OCI-LY7 (cell line): ENCODE measurements around the gene CREB3L1. TPM values are rescaled to one million over a fixed set of nuclear protein-coding genes. Genes with fewer than 3 reads are reported as not detected.

Experiments
- BruUV-seq: library from RNA; stranded (reverse); fragments of 400-500 nt; replicated peaks from 2 replicates; lab custom pipeline; 2021; lab: Mats Ljungman, UMichigan
- CTCF ChIA-PET: fragments of 300-600 bp; sonication (Branson Sonifier 250); formaldehyde crosslinking; loops from one replicate; lab custom pipeline; 2022; ENCODE audit warnings: antibody characterized with exemption; ENCODE audit not compliant: unreplicated experiment; lab: Charles Lee
- POLR2A ChIA-PET: fragments of 300-600 bp; sonication (Branson Sonifier 250); formaldehyde crosslinking; loops from one replicate; lab custom pipeline; 2022; ENCODE audit warnings: antibody characterized with exemption; lab: Charles Lee
- DNase-seq: peaks from one replicate; pipeline ENCODE4 v3.0.0-alpha.2; 2015; ENCODE audit warnings: low spot score
- H2AFZ ChIP-seq: fragments of 200-600 bp; sonication (generic), shearing (Covaris generic); 2 replicates; pipeline ENCODE4 v1.6.1; 2014; ENCODE audit warnings: mild to moderate bottlenecking, antibody characterized with exemption, low read length, moderate library complexity
- H3K27ac ChIP-seq: fragments of 200-600 bp; sonication (generic); 2 replicates; pipeline ENCODE4 v1.5.1; 2014; ENCODE audit warnings: mixed run types, low read depth, mild to moderate bottlenecking, moderate library complexity, low read length, inconsistent platforms; ENCODE audit not compliant: poor library complexity, severe bottlenecking
- H3K36me3 ChIP-seq: fragments of 200-600 bp; sonication (generic); 2 replicates; pipeline ENCODE4 v1.6.1; 2014; ENCODE audit warnings: mild to moderate bottlenecking, antibody characterized with exemption, low read length, moderate library complexity, mixed read lengths; ENCODE audit not compliant: insufficient read depth
- H3K4me1 ChIP-seq: fragments of 200-600 bp; sonication (generic); 2 replicates; pipeline ENCODE4 v1.5.1; 2014; ENCODE audit warnings: mild to moderate bottlenecking, low read length; ENCODE audit not compliant: insufficient read depth, poor library complexity, severe bottlenecking
- H3K4me2 ChIP-seq: fragments of 200-600 bp; sonication (generic); 2 replicates; pipeline ENCODE4 v1.6.1; 2014; ENCODE audit warnings: mild to moderate bottlenecking, low read length
- H3K4me3 ChIP-seq: fragments of 200-600 bp; sonication (generic); 2 replicates; pipeline ENCODE4 v1.5.1; 2014; ENCODE audit warnings: mild to moderate bottlenecking, low read depth, low read length; ENCODE audit not compliant: poor library complexity, severe bottlenecking
- H3K79me2 ChIP-seq: fragments of 200-600 bp; sonication (generic); 2 replicates; pipeline ENCODE4 v1.6.1; 2016; ENCODE audit warnings: low read depth, mild to moderate bottlenecking, low read length, moderate library complexity, mixed read lengths; ENCODE audit not compliant: insufficient read depth
- H3K9me2 ChIP-seq: fragments of 200-600 bp; sonication (generic); 2 replicates; pipeline ENCODE4 v1.6.1; 2016; ENCODE audit warnings: mild to moderate bottlenecking, low read length, mixed read lengths; ENCODE audit not compliant: insufficient read depth
- H3K9me3 ChIP-seq: fragments of 200-600 bp; sonication (generic); 2 replicates; pipeline ENCODE4 v1.6.1; 2014; ENCODE audit warnings: mild to moderate bottlenecking, mixed run types, low read length, mixed read lengths
- H4K20me1 ChIP-seq: fragments of 200-600 bp; sonication (generic); 2 replicates; pipeline ENCODE4 v1.6.1; 2014; ENCODE audit warnings: mild to moderate bottlenecking, antibody characterized with exemption, low read length, moderate library complexity, mixed read lengths; ENCODE audit not compliant: insufficient read depth
- EZH2phosphoT487 ChIP-seq: fragments of 200-600 bp; sonication (generic); IDR thresholded peaks from 2 replicates; pipeline ENCODE4 v1.6.1; 2018; ENCODE audit warnings: low read depth, borderline replicate concordance, mild to moderate bottlenecking, mixed run types, antibody characterized with exemption, low read length, moderate library complexity, mixed read lengths
- intact Hi-C: fragments of 100-400 bp; cut with micrococcal nuclease; formaldehyde crosslinking; loops from one replicate; pipeline ENCODE4 v1.10.0; 2022; ENCODE audit not compliant: unreplicated experiment
- total RNA-seq, 2 experiments: library from RNA; depleted of rRNA in 1 of 2; stranded (reverse); fragments of >200 nt in 1 of 2; shearing (Covaris generic) in 1 of 2; gene quantifications; 2 replicates each; pipeline ENCODE4 v1.2.3, GENCODE V29; 2014 to 2022
- TF ChIP-seq, protein P1 (sequence below): fragments of 200-600 bp; sonication (generic); conservative IDR thresholded peaks from 2 replicates; pipeline ENCODE4 v1.5.1; 2014; ENCODE audit warnings: mild to moderate bottlenecking, antibody characterized with exemption, low read length, moderate library complexity, mixed read lengths

Gene CREB3L1
- total RNA-seq, 2 experiments from 2014 or later = 0.17 TPM; not detected in 1

- no TSS peak for BruUV-seq
- Histone ChIP-seq H4K20me1 (peaks cover 8% of the 10 kb centered on the region; the same call in 1 of the 2 replicates), H3K27ac (no peak overlapping the region), H3K79me2 (peaks cover 36% of the 10 kb centered on the region), H2AFZ (no peak overlapping the region), H3K36me3 (peaks cover 21% of the 10 kb centered on the region; the same call in 1 of the 2 replicates), H3K9me3 (no peaks in the 10 kb centered on the region), H3K4me2 (peak overlapping the region; percentile 43; the same call in 1 of the 2 replicates), H3K4me1 (peaks cover 38% of the 10 kb centered on the region), H3K9me2 (no peaks in the 10 kb centered on the region), H3K4me3 (no peak overlapping the region)
- ChIA-PET CTCF (interaction anchor here (0.5 to 1.9 kb wide), 4 partner anchors 9 to 20 kb away, joined by 4 to 10 read pairs (median 5); no protein-coding TSS in a partner anchor), POLR2A (interaction anchor here (0.8 to 2.7 kb wide), 3 partner anchors 10 to 266 kb away, joined by 3 to 14 read pairs (median 4); no protein-coding TSS in a partner anchor)
- intact Hi-C loops = loop anchor here (1.0 kb wide), 1 partner anchor 15 kb away; no protein-coding TSS in a partner anchor
- TF ChIP-seq, protein P1, sequence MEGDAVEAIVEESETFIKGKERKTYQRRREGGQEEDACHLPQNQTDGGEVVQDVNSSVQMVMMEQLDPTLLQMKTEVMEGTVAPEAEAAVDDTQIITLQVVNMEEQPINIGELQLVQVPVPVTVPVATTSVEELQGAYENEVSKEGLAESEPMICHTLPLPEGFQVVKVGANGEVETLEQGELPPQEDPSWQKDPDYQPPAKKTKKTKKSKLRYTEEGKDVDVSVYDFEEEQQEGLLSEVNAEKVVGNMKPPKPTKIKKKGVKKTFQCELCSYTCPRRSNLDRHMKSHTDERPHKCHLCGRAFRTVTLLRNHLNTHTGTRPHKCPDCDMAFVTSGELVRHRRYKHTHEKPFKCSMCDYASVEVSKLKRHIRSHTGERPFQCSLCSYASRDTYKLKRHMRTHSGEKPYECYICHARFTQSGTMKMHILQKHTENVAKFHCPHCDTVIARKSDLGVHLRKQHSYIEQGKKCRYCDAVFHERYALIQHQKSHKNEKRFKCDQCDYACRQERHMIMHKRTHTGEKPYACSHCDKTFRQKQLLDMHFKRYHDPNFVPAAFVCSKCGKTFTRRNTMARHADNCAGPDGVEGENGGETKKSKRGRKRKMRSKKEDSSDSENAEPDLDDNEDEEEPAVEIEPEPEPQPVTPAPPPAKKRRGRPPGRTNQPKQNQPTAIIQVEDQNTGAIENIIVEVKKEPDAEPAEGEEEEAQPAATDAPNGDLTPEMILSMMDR = peak; percentile 89
- no peak for TF ChIP-seq EZH2phosphoT487
- DNase-seq = peak; percentile 71
These were observed 74.8 kb downstream of the CREB3L1 start for GRCh38 chr11:46352063-46352841.

- Histone ChIP-seq H3K9me2 (no peaks in the 10 kb centered on the region), H4K20me1 (0 out of 2 replicates have a peak, but pooled peaks cover 8% of the 10 kb centered on the region), H2AFZ (no peak overlapping the region), H3K4me3 (no peak overlapping the region), H3K4me1 (peaks cover 44% of the 10 kb centered on the region), H3K36me3 (peaks cover 18% of the 10 kb centered on the region; the same call in 1 of the 2 replicates), H3K79me2 (peaks cover 28% of the 10 kb centered on the region; the same call in 1 of the 2 replicates), H3K27ac (no peak overlapping the region), H3K4me2 (no peak overlapping the region), H3K9me3 (no peaks in the 10 kb centered on the region)
- intact Hi-C loops = no loop called here
- ChIA-PET CTCF (no interaction called here), POLR2A (interaction anchor here (2.7 kb wide), 1 partner anchor 8 kb away, joined by 14 read pairs; no protein-coding TSS in a partner anchor)
- no peak for DNase-seq
- TF ChIP-seq, protein P1 = no peak
- no peak for TF ChIP-seq EZH2phosphoT487
- BruUV-seq = no TSS peak
These were observed 76.2 kb downstream of the CREB3L1 start for GRCh38 chr11:46353698-46354097.
